GM18907 (cell line): Measurements from ENCODE around the gene FSTL4.

Experiments
- ATAC-seq: cut with Tn5 transposase; IDR thresholded peaks from one replicate; pipeline ENCODE4 v1.9.1; 2021; ENCODE audit warnings: mild to moderate bottlenecking, moderate library complexity; ENCODE audit not compliant: unreplicated experiment

The FSTL4 gene

GRCh38 chr5:133356396-133356983, 255.9 kb downstream of the FSTL4 start:
- ATAC-seq, result no peak

GRCh38 chr5:133354323-133355185, 257.8 kb downstream of the FSTL4 start:
- ATAC-seq, result no peak

DNA sequence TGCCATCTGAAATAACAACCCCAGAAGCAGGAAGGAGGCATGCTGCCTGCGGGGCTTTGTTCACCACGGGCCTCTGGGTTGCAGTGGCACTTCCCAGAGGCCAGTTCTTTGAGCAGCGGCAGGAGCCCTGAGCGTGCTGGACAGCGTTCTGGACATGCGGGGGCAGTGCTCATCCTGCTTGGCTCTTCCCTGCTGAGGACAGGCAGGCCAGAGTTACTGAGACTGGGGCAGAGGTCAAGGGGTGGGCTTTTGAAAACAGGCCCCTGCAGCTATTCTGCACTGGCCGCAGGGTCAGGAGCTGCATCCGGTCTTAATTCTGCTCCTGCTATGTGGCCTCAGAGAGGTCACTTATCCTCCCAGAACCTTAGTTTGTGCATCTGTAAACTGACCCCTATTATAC, 258.6 kb downstream of the FSTL4 start:
- no peak for ATAC-seq

DNA sequence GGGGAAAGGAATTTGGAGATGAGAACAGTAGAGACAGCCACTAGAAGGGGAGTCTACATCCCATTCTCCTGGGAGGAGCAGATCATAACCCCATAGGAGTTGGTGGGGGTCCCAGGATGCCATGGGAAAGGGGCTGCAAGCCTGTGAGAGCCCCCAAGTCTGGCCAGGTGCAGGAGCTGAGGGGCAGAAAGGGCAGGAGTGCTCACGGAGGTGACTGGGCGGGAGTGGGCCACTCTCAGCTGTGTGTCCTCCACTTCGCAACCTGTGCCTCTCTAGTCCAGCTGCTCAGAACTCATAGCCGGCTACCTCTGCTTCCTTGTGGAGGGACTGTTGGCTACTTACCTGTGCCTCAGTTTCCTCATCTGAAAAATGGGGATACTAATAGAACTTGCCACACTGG, 263.9 kb downstream of the FSTL4 start:
- ATAC-seq, result no peak

DNA sequence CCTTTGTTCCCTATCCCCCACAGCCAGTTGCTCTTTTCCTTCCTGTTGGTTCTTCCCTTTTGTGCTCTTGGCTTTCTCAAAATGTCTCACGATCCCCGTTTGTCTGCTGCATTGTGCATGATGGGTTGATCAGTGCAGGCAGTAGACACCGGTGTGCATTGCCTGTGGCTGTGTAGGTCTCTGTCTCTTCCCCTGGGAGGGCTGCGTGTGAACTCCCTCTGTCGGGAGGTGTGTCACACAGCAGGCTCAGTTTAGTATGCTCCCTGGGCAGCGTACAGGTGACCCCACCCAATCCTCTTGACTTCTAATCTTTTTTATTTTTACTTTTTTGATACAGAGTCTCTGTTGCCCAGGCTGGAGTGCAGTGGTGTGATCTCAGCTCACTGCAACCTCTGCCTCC, 265.3 kb downstream of the FSTL4 start:
- ATAC-seq, result no peak

DNA sequence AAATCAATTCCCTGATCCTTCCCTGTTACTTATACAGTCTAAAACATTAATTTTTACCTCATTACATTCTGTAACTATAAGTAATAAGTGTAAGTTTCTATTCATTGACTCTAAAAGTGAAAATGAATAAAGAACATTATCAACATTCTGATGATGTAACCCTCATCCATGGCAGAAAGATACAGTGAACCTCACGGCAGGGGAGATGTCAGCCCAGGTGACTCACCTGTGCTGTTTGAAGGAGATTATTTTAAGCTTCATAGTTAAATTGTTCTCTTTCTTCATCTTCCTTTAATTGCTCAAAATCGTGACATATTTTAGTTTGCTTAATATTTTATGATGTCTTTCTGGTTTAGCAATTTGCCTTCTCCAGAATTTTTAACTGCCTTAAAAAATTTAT, 268.1 kb downstream of the FSTL4 start:
- ATAC-seq, result no peak

DNA sequence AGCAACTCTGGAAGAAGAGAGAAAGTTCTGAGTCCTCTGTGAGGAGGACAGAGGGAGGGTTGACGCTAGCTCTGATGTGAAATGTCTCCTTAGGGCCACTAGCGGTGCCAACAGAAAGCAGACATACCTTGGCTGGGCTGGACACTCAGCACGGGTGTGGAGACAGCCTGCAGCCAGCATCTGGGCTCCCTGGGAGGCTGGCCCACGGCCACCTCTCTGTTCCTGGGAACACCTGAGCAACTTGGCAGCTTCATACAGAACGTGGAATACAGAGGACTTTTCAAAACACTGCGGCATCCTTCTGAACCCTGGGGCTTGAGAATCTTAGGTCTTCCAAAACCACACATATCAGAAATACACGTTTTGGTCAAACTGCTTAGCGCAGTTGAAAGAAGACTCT, 269.1 kb downstream of the FSTL4 start:
- no peak for ATAC-seq

GRCh38 chr5:133341915-133342710, 270.2 kb downstream of the FSTL4 start:
- ATAC-seq, result no peak

GRCh38 chr5:133341296-133341695, 271.0 kb downstream of the FSTL4 start:
- ATAC-seq, result no peak

DNA sequence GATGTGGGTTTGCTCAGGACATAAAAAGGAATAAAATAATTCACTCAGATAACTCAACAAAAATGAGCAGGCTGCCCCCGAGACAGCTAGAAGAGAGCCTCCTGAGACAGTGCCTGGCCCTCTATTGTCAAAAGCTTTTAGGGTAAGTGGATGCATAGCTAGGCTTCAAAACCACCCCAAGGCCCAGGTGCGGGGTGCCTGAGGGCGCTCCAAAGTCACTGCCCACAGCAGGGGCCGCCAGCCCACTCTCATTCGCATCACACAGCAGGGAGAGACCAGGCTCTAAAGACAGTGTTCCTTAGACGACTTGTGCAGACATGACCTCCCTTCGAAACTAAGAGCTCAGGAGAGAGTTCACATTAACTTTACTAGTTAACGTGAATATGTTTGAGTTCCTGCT, 271.5 kb downstream of the FSTL4 start:
- no peak for ATAC-seq

GRCh38 chr5:133340002-133340755, 272.2 kb downstream of the FSTL4 start:
- no peak for ATAC-seq

GRCh38 chr5:133338504-133339355, 273.6 kb downstream of the FSTL4 start:
- ATAC-seq, result no peak

GRCh38 chr5:133337795-133338445, 274.4 kb downstream of the FSTL4 start:
- ATAC-seq, result no peak

GRCh38 chr5:133336969-133337410, 275.4 kb downstream of the FSTL4 start:
- no peak for ATAC-seq

GRCh38 chr5:133336121-133336968, 276.0 kb downstream of the FSTL4 start:
- ATAC-seq, result no peak

DNA sequence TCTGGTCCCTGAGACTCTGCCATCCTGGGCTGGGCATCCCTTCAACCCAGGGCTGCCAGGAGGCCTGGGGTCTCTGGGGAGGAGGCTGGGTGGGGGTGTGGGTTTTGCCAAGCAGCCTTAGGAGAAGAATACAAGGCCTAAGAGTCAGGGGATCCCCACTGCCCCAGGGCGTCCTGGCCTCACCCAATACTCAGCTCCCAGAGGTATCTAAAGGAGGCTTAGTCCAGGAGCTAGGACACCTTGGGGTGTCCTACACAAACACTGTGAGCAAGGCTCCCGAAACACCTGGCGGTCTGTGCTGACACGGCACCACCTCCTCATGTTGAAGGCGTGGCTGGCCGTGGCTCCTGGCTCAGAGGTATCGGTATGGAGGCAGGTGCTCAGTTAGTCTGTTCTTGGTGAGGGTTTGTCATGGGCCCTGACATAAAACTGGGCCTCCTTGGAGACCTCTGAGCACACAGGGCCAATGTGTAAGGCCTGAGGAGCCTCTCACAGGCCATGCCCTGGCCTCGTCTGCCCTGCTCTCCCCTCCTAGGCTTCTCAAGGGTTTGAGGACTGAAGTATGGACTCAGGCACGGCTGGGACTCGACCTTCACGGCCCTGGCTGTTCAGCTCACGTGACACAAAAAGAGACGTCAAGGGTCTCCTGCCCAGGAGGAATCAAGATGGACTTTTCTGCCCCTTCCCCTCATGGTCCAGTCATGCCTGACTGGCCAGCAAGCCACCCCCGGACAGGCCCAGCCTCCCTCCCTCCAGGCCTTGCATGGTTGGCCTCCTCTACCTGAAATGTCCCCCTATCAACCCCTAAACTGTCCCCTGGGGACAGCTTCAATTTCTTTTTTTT, 277.3 kb downstream of the FSTL4 start:
- ATAC-seq, result no peak

DNA sequence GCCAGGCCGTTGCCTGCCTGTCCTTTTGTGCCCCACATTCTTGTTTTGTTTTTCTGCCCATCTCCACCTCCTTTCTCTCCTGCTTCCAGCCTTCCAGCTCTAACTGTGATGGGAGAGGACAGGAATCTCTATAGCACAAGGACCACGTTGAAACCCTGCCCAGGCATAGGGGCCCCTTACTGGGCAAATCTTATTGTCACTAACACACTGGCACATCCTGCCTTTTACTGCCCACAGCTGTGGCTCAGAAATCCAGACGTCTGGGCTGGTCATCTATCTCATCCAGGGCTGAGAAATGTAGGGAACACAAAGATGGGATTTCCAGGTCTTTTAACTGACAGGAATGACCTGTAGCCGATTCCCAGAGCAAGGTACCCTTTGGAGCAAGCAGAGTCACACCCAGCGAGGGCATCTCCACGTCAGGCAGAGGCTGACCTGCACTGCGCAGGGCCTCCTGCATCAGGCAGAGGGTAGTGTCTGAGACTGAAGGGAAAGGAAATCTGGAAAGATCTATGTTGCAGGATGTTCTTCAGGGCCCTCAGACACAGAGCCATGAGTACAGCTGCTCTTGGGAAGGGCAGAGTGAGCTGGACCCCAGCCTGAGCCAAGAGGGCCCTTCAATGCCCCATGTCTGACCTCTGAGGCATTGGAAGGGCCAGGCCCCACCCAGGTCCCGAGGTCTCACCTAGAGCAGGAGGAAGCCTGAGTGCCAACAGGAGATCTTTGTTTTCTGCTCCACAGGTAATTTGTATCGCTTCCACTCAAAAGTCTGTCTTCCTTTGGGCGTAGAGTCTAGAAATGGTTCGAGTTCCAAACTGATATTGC, 278.8 kb downstream of the FSTL4 start:
- no peak for ATAC-seq
